Activated CD8-positive, alpha-beta memory T cell treated with anti-CD3 and anti-CD28 coated beads, Interleukin-2, amount 50 U/mL, for 1 hour (primary cell): ENCODE measurements around the gene PCDHB4.
"Not testable (repeated sequence)": the region's sequence is repeated elsewhere in the genome, so short reads cannot be mapped to it uniquely, and the experiment has no call there.

Experiments
- DNase-seq: peaks from one replicate; pipeline ENCODE4 v3.0.0-alpha.2; 2020; ENCODE audit errors: extremely low read depth

The PCDHB4 gene

GRCh38 chr5:141150224-141150992, 28.8 kb downstream of the PCDHB4 start:
- DNase-seq = no peak

- no peak for DNase-seq
These were observed 29.3 kb downstream of the PCDHB4 start for GRCh38 chr5:141150993-141151325.

- not testable (repeated sequence) for DNase-seq
These were observed 30.0 kb downstream of the PCDHB4 start for GRCh38 chr5:141151632-141152031.

GRCh38 chr5:141152096-141152495, 30.5 kb downstream of the PCDHB4 start:
- not testable (repeated sequence) for DNase-seq

GRCh38 chr5:141155540-141156374, 34.1 kb downstream of the PCDHB4 start:
- DNase-seq = no peak

GRCh38 chr5:141157356-141157755, 35.7 kb downstream of the PCDHB4 start:
- not testable (repeated sequence) for DNase-seq

- DNase-seq = not testable (repeated sequence)
These were observed 36.3 kb downstream of the PCDHB4 start for GRCh38 chr5:141157901-141158300.

GRCh38 chr5:141172381-141173204, 51.0 kb downstream of the PCDHB4 start, which contains the start of gene PCDHB7:
Gene PCDHB7 (plus strand): TSS chr5:141172644. CDS start chr5:141172836, 192 bp downstream.
- no peak for DNase-seq

- not testable (repeated sequence) for DNase-seq
These were observed 52.9 kb downstream of the PCDHB4 start for GRCh38 chr5:141174291-141175104.
